ENCODE data around the gene ATP10A. TPM values are rescaled to one million over a fixed set of nuclear protein-coding genes. Genes with fewer than 3 reads are reported as not detected.
A peak's percentile ranks its signal among the peaks of the same experiment; 100 is the strongest.

Gene ATP10A
- total and polyA plus RNA-seq, 11 donors: 0.53 to 3.3 (median 1.0) TPM

DNA sequence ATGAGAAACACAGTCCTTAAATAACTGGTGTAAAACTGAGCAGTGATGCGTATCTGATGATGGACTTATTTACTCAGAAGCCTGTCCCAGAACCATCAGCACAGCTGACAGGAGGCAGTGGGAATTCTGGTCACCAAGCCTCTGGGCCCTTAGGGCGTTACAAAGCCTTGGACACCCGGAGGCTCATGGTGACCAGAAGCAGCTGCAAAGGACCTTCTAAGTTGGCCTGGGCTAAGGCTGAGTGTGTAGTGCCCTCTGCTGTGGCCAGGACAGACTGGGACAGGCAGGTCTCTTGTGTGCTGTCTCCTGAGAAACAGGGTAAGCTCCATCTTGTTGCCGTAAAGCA is 168.9 kb downstream of the ATP10A start:
- WGBS, 4 donors: 70 to 83% (median 78%) methylated on average over 2 to 4 of the region's 4 CpGs
- no peak overlapping the region for H3K27ac ChIP-seq

DNA sequence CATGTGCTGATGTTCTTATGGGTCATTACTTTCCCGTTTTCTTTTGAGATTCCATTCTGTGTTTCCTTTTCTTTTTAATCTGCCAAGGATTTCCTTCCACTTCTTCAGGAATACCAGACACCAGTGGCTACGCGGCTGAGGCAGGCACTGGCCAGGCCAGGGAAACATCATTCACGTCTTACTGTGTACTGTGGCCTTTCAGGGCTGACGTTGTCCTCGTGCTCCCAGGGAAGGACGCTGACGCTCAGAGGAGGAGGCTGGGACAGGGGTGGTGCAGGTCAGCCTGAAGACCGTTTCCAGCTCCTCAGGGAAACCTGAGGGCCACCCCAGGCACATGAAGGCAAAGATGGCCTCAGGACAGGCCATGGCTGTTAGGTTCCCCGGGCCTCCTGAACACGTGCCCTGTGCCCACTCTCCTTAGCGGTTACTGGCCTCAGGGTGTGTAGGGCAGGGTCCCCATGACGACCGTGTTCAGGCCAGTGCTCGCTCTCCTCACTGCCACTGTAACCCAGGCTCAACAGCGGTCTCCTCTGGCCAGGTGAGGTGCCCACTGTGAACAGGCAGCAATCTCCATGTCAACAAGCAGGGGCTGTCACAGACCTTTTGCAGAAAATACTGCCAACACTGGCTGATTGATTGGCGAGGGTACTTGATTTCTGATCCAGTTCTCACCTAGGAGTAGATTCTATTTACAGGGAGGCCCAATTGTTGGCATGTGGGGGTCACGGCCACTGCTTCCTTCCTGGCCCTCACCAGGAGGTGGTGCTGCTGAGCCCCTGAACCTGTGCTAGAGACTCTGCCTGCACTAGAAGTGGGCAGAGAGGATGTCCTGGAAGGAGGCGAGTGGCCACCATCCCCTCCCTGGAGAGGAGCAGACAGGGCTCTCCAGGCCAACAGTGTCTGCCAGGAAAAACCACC is 169.5 kb downstream of the ATP10A start:
- 81 to 90% (median 86%) methylated on average over 18 to 19 of the region's 19 CpGs for WGBS, 4 donors
- H3K36me3 ChIP-seq: peaks cover 0 to 16% (median 0%) of the 10 kb centered on the region in 9 donors
- TF ChIP-seq, protein P1, sequence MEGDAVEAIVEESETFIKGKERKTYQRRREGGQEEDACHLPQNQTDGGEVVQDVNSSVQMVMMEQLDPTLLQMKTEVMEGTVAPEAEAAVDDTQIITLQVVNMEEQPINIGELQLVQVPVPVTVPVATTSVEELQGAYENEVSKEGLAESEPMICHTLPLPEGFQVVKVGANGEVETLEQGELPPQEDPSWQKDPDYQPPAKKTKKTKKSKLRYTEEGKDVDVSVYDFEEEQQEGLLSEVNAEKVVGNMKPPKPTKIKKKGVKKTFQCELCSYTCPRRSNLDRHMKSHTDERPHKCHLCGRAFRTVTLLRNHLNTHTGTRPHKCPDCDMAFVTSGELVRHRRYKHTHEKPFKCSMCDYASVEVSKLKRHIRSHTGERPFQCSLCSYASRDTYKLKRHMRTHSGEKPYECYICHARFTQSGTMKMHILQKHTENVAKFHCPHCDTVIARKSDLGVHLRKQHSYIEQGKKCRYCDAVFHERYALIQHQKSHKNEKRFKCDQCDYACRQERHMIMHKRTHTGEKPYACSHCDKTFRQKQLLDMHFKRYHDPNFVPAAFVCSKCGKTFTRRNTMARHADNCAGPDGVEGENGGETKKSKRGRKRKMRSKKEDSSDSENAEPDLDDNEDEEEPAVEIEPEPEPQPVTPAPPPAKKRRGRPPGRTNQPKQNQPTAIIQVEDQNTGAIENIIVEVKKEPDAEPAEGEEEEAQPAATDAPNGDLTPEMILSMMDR (IDR thresholded peaks at IDR 0.05): peak; percentile 35 to 66 (median 59)
- no peak for TF ChIP-seq POLR2A (IDR thresholded peaks at IDR 0.05)
- H3K27me3 ChIP-seq: no peaks in the 10 kb centered on the region
- DNase-seq (peak in 2 of 5 donors; percentile 31 to 43), ATAC-seq (peak in 3 of 4 donors; percentile 51 to 67 (median 58))
- no peaks in the 10 kb centered on the region for H3K9me3 ChIP-seq
- no peak overlapping the region for H3K27ac ChIP-seq
- peaks cover 0 to 22% (median 0%) of the 10 kb centered on the region in 12 donors for H3K4me1 ChIP-seq
- intact Hi-C loops (cut with DNase I): loop anchor here (2.0 to 10.0 kb wide), 8 partner anchors 185 to 1171 kb away; partner anchors contain the start of gene GABRA5 (in 4 of the 10)
- no peak overlapping the region for H3K4me3 ChIP-seq

More for the DNA sequence above, 168.9 kb downstream of the ATP10A start:
- no peaks in the 10 kb centered on the region for H3K27me3 ChIP-seq
- H3K4me1 ChIP-seq: peaks cover 0 to 22% (median 0%) of the 10 kb centered on the region in 12 donors
- TF ChIP-seq POLR2A (IDR thresholded peaks at IDR 0.05): no peak
- TF ChIP-seq, protein P1 (IDR thresholded peaks at IDR 0.05): peak in 2 of 12 donors; percentile 1 to 13
- no peak overlapping the region for H3K4me3 ChIP-seq
- peaks cover 0 to 16% (median 0%) of the 10 kb centered on the region in 9 donors for H3K36me3 ChIP-seq
- H3K9me3 ChIP-seq: no peaks in the 10 kb centered on the region
- intact Hi-C loops (cut with DNase I): loop anchor here (2.0 to 10.0 kb wide), 6 partner anchors 187 to 1171 kb away; partner anchors contain the start of gene GABRA5 (in 4 of the 10)
- ATAC-seq (peak in 3 of 4 donors; percentile 27 to 52 (median 37)), DNase-seq (no peak)

DNA sequence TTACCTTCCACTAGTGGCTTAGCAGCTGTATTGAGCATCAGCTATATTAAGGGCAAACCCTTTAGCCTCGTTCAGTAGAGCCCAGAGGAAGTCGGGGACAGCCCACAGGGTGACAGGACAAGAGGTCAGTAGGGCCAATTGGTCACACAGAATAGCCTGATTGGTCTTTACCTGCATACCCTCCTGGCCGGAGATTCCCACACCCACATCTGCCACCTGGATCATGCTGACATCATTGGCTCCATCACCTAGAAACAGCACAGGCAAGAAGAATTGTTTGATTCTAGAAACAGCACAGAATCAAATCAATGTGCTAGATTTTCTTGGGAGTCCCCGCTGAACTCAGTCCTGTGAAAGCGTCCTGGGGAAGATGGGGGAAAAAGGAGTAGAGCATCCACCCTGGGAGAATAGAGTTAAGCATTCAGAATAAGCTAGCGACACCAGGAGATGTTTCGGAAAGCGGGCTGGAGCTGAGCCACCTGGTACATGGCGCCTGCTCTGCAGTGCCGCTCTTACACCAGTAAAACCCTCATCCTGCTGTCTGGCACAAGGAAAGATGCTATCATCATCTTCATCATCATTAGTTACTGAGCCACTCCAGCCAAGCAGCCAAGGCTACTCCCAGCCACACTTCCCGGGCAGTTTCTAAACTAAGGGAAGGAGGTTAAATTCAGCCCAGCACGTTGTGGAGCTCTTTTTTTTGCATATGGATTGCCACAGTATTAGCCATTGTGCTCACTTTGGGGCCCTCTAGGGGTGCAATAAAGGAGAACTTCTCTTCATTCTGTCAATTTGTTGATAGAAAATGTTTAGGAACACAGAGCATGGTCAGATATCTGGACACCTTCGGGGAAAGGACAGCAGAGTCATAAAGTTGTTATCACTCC is 171.3 kb downstream of the ATP10A start:
- Histone ChIP-seq H3K27ac (no peak overlapping the region), H3K4me3 (no peak overlapping the region), H3K27me3 (no peaks in the 10 kb centered on the region), H3K9me3 (no peaks in the 10 kb centered on the region), H3K36me3 (peaks cover 0 to 16% (median 0%) of the 10 kb centered on the region in 9 donors), H3K4me1 (peaks cover 0 to 14% (median 0%) of the 10 kb centered on the region in 12 donors)
- intact Hi-C loops (cut with DNase I): loop anchor here (1.0 to 10.0 kb wide), 7 partner anchors 183 to 1173 kb away; partner anchors contain the start of gene GABRA5 (in 4 of the 10)
- TF ChIP-seq, protein P1 (IDR thresholded peaks at IDR 0.05): peak in 9 of 12 donors; percentile 16 to 43 (median 27)
- no peak for TF ChIP-seq POLR2A (IDR thresholded peaks at IDR 0.05)
- DNase-seq (no peak), ATAC-seq (peak in 3 of 4 donors; percentile 12 to 47 (median 36))
- WGBS, 4 donors: 66 to 78% (median 71%) methylated on average over 11 to 13 of the region's 13 CpGs

Measured in heart left ventricle (tissue), 16 donors.